HTERT RPE-1 (cell line): ENCODE results near the gene HOXB3.
"Not testable (repeated sequence)": the region's sequence is repeated elsewhere in the genome, so short reads cannot be mapped to it uniquely, and the experiment has no call there.

Experiments
- in situ Hi-C: fragments of 300-500 bp; cut with MboI; formaldehyde crosslinking; loops from 4 replicates; pipeline ENCODE4 v1.14.3; 2020; ENCODE audit warnings: low sequenced_read_pairs

HOXB3 gene

GRCh38 chr17:48547808-48548522, 42.1 kb downstream of the HOXB3 start:
- in situ Hi-C loops = no loop called here

GRCh38 chr17:48546924-48547807, 42.9 kb downstream of the HOXB3 start:
- in situ Hi-C loops = no loop called here

DNA sequence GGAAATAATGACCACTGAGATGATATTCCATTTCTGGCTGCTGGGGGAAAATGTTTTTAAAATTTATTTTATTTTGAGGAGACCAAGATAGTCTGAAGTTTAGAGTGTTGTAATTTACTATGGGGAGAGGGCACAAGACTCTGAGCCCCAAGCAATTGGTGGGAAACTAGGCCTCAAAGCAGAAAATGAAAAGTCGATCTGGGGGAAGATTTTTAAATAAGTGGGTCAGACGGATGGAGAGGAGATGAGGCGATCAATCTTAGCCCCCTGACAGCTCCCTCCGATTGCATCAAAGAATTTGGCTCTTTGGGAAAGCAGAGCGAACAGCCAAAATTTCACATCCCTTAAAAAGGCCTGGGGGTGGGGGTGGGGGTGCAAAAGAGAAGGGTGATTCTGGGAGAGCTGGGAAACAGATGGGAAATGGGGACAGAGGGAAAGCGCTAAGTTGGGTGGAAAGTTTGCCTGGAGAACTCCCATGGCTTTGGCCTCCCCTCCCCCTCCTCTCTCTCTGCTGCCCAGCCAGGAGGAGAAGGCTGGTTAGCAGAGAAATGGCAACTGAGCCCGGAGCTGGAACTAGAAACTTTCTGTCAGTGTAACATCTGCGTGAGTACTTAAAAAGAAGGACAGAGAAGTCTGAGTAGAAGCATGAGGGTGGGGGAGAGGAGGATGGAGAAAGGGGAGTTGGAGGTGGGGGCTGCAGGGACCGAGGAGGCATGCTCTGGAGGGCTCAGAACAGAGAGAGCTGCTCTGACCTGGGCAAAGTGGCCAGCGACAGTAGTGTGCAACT, 43.7 kb downstream of the HOXB3 start:
- in situ Hi-C loops = no loop called here

GRCh38 chr17:48545539-48545938, 44.5 kb downstream of the HOXB3 start:
- in situ Hi-C loops = no loop called here

GRCh38 chr17:48545022-48545375, 45.0 kb downstream of the HOXB3 start, which contains the start of gene HOXB2:
Gene HOXB2 (minus strand): TSS chr17:48545109. CDS start chr17:48544911, 198 bp downstream.
- in situ Hi-C loops = no loop called here

DNA sequence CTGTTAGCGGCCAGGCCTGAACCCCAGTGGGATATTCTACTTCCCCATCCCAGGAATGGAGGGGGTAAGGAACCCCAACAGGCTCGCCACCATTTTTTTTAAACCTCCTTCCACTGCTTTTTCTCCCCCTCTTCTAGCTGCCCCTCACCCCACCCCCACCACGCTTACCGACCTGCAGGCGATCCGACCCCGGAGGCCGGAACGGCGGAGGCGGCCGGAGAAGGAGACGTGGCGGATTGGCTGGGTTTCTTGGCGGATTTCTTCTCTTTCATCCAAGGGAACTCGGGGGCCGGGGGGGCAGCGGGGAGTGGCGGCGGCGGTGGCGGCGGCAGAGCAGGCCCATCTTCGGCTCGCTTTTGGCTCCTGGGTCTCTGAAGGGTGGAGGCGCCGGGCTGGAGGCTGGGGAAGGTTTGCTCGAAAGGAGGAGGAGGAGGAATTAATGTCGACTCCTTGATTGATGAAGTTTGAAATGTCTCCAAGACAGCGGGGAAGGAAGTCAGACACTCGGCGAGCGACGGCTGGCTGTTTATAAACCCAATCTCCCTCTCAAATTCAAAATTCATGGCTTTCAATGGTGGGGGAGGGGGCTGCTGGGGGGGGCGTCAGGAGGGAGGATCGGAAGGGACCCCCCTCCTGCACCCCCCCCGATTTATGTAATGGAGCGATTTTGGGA, 45.6 kb downstream of the HOXB3 start:
- in situ Hi-C loops = no loop called here

- in situ Hi-C loops = no loop called here
Measured at GRCh38 chr17:48543854-48544348, 46.1 kb downstream of the HOXB3 start.

- in situ Hi-C loops = no loop called here
Measured at GRCh38 chr17:48543107-48543853, 46.8 kb downstream of the HOXB3 start.

- in situ Hi-C loops = no loop called here
Measured at GRCh38 chr17:48542698-48543106, 47.3 kb downstream of the HOXB3 start.

DNA sequence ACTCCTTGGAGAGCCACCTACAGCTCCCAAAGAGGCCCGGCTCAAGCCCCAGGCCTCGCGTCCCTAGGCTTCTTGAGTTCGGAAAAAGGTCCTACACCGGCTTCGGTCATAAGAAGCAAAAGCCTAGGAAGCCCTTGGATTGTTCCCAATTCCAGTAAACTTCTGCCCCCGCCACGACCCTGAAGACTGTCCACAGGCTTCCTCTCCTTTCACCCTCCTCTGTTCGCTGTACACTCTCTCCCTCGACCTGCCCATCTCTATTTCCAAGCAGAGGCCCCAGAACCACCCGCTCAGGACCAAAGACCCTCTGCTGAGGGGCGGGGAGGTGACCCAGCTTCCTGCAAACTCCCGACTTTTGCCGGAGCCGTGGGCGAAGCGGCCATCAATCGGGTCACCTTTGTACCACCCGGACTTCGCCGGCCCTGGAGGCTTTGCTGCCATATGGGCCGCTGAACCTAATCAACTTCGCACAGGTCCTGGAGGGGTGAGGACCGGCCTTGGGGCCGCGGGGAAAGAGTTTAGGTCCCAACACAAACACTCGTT, 47.9 kb downstream of the HOXB3 start:
- in situ Hi-C loops = no loop called here

DNA sequence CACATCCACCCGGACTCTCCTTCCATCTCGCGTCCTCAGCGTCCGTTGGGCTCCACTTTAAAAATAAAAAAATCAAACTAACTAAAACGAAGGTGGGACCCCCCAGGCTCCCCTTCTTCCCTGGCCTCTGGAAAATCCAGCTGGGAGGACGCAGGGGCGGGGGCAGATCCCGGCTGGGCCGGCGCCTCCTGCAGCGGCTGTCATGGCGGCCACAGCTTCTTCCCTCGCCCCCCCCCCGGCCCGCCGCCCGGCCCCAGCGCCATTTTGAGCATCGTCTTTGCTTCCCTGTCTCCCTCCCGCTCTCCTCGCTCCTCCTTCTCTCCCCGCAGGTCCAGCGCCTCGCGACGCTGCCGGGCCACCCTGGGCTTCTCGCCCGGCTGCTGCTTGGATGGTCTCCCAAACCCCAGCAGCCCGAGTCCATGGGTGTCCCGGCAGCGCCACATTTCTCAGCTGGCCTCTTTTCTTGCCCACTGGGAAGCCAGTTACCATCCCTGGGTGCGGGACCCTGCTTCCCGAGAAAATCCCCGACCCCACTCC, 48.4 kb downstream of the HOXB3 start:
- in situ Hi-C loops = no loop called here

DNA sequence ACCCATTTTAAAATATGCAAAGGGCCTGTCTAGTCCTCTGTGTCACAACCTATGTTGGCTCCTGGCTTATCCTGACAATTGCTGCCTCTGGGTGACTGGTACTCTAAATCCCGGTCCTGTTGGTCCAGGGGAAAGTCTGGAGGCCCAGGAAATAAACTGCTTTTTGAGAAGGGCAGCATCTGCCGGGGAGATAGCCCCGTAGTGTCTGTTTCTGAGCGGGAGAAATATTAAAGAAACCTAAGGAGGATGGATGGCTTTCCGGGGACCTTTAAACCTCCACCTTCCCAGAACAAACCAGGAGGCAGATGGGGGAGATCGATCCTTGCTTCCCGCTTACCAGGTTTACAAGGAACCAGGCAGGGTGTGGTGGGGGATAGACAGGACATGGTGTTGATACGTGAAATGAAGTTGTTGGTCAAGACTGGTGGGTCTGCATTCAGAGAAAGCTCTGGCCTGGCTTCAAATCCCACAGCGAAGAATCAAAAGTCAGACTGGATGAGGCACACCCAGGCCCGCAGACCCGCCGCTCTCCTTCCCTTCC, 48.9 kb downstream of the HOXB3 start:
- in situ Hi-C loops = no loop called here

DNA sequence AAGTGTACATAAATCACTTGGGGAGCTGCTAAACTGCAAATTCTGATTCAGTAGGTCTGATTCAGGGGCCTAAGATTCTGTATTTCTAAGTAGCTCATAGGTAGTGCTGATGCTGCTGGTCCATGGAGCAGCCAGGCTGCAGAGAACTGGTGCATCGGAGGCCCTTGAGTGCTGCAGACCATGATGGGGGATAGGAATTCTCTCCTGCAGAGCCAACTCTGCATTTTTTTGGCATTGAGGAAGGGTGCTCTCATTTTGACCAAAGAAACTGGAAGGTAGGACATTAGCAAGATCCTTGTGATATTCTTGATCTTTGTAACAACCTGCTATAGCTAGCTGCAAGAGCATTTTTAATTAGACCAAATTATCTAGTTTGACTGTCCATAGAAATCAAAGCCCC, 49.8 kb downstream of the HOXB3 start:
- in situ Hi-C loops = no loop called here

DNA sequence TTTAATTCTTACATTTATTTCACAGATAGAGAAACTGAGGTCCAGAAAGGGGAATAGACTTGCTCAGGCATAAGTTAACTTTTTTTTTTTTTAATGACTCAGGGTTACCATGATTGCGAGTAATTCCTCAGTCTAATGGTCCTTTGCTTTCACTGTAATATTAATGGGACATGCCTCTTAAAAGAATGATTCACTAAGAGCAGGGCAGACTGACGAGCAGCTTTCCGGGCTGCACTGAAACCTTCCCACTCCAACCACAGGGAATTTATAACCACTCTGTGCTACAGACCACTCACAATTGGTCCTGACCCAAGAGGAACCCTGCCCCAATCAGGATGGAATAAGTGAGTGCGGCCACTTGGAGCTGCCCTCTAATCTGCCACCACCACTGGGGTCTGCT, 50.9 kb downstream of the HOXB3 start:
- in situ Hi-C loops = no loop called here

- in situ Hi-C loops = no loop called here
Measured at GRCh38 chr17:48537316-48537715, 52.7 kb downstream of the HOXB3 start.

- in situ Hi-C loops = not testable (repeated sequence)
Measured at GRCh38 chr17:48535793-48536559, 54.1 kb downstream of the HOXB3 start.

DNA sequence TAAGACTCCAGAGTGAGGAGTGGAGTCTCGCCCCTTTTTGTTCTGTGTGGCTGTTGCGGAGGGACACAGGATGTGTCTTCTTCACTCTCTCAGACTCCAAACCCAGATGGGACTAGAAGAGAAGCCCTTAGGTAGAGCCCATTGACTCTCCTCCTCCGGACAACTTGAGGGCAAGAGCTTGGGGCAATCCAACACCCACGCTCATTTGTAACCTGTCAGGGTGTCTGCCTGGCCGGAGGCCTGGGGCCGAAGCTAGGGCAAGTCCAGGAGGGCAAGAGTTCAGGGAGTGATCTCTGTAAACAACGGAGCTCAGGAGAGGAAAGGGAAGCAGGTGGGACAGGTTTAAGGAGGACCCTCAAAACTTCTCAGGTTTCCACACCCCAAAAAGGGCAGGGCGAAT, 57.8 kb downstream of the HOXB3 start:
- in situ Hi-C loops = no loop called here

DNA sequence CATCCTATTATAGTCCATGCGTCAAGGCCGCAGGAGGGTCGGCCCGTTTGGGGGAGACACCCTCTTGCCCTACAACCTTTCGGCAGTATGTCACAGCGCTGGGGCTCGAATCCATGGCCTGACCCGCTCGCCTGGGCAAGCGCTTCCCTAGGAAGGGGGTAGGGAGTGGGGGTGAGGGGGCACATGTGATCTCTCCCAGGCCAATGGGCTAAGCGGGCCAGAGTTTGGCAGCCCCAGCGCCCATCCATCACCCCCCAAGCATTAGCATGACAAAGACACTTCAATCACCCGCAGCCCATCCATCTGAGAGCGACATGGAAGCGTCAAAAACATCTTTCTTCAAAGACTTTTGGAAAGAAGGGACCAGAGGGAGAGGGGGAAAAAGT, 59.2 kb downstream of the HOXB3 start, which contains the start of gene HOXB1:
Gene HOXB1, minus strand, starts transcription at position 125 of the 386 bp plus-strand sequence. Its CDS starts 107 bp downstream, at position 18.
- in situ Hi-C loops = no loop called here
